HEK293 (cell line): Measurements from ENCODE around the gene ZSCAN5B.

Experiments
- CTCF ChIA-PET: fragments of 350-600 bp; formaldehyde crosslinking; extraction: SDS; loops from one replicate; lab custom pipeline; 2021; ENCODE audit warnings: antibody characterized with exemption; lab: Yijun Ruan, JAX
- POLR2A ChIA-PET: fragments of 300-600 bp; formaldehyde crosslinking; extraction: SDS; loops from one replicate; lab custom pipeline; 2020; ENCODE audit warnings: antibody characterized with exemption, inconsistent platforms; lab: Yijun Ruan, JAX
- H3K27ac ChIP-seq: fragments of 200-500 bp; sonication (Bioruptor generic); 2 replicates; pipeline ENCODE4 v1.5.1; 2014; ENCODE audit warnings: low read depth, low read length, control low read depth, inconsistent platforms; ENCODE audit errors: extremely low read depth
- H3K36me3 ChIP-seq, 2 experiments: fragments of 200-500 bp in 1 of 2; sonication (Bioruptor generic) in 1 of 2; 1 replicate in 1 of 2; 2 replicates in 1 of 2; pipeline ENCODE4 v1.5.1; 2014 to 2017; ENCODE audit warnings: inconsistent platforms in 2 of 2, low read length in 2 of 2; ENCODE audit not compliant: control insufficient read depth in 2 of 2, insufficient read depth in 1 of 2
- H3K4me1 ChIP-seq: fragments of 200-500 bp; sonication (Bioruptor generic); 2 replicates; pipeline ENCODE4 v1.5.1; 2014; ENCODE audit warnings: mild to moderate bottlenecking, low read length, inconsistent platforms; ENCODE audit not compliant: control insufficient read depth, insufficient read depth
- H3K4me3 ChIP-seq: 2 replicates; pipeline ENCODE4 v1.5.1; 2011; ENCODE audit warnings: low read depth, mild to moderate bottlenecking, control low read depth, low read length, moderate library complexity
- H3K9me3 ChIP-seq: fragments of 200-500 bp; sonication (Bioruptor generic); 2 replicates; pipeline ENCODE4 v1.5.1; 2014; ENCODE audit warnings: low read depth, low read length, inconsistent platforms; ENCODE audit not compliant: control insufficient read depth, insufficient read depth
- BCL11B ChIP-seq: fragments of 450-650 bp; formaldehyde crosslinking; IDR thresholded peaks from 2 replicates; pipeline ENCODE4 v1.5.1; 2016; ENCODE audit warnings: low read depth, missing biosample characterization, missing genetic modification characterization
- CTCF ChIP-seq: fragments of 450-650 bp; formaldehyde crosslinking; IDR thresholded peaks from 2 replicates; pipeline ENCODE4 v1.5.1; 2016; ENCODE audit warnings: missing biosample characterization, missing genetic modification characterization
- GFI1B ChIP-seq: fragments of 450-650 bp; formaldehyde crosslinking; IDR thresholded peaks from 2 replicates; pipeline ENCODE4 v1.5.1; 2016; ENCODE audit warnings: missing biosample characterization, missing genetic modification characterization
- GLI4 ChIP-seq: fragments of 450-650 bp; formaldehyde crosslinking; IDR thresholded peaks from 2 replicates; pipeline ENCODE4 v1.5.1; 2016; ENCODE audit warnings: missing biosample characterization, missing genetic modification characterization
- GLIS1 ChIP-seq: fragments of 450-650 bp; formaldehyde crosslinking; IDR thresholded peaks from 2 replicates; pipeline ENCODE4 v1.5.1; 2016; ENCODE audit warnings: missing biosample characterization, missing genetic modification characterization
- KLF8 ChIP-seq: fragments of 450-650 bp; formaldehyde crosslinking; IDR thresholded peaks from 2 replicates; pipeline ENCODE4 v1.5.1; 2016; ENCODE audit warnings: missing biosample characterization, missing genetic modification characterization
- TRIM28 ChIP-seq: IDR thresholded peaks from 2 replicates; pipeline ENCODE4 v1.6.1; 2011; ENCODE audit warnings: low read length, control low read depth, borderline replicate concordance
- ZBTB10 ChIP-seq: fragments of 450-650 bp; formaldehyde crosslinking; IDR thresholded peaks from 2 replicates; pipeline ENCODE4 v1.5.1; 2016; ENCODE audit warnings: missing biosample characterization, missing genetic modification characterization
- ZBTB8A ChIP-seq: fragments of 450-650 bp; formaldehyde crosslinking; IDR thresholded peaks from 2 replicates; pipeline ENCODE4 v1.5.1; 2016; ENCODE audit warnings: missing biosample characterization, missing genetic modification characterization
- ZEB2 ChIP-seq: fragments of 450-650 bp; formaldehyde crosslinking; IDR thresholded peaks from 2 replicates; pipeline ENCODE4 v1.5.1; 2016; ENCODE audit warnings: missing biosample characterization, missing genetic modification characterization
- ZNF184 ChIP-seq: fragments of 450-650 bp; IDR thresholded peaks from 2 replicates; pipeline ENCODE4 v1.5.1; 2018; ENCODE audit warnings: missing biosample characterization, mild to moderate bottlenecking, missing genetic modification characterization
- ZNF202 ChIP-seq: fragments of 450-650 bp; formaldehyde crosslinking; IDR thresholded peaks from 2 replicates; pipeline ENCODE4 v1.5.1; 2016; ENCODE audit warnings: missing biosample characterization, missing genetic modification characterization, borderline replicate concordance
- ZNF350 ChIP-seq: fragments of 450-650 bp; formaldehyde crosslinking; IDR thresholded peaks from 2 replicates; pipeline ENCODE4 v1.5.0; 2017; ENCODE audit warnings: missing biosample characterization, mild to moderate bottlenecking, missing genetic modification characterization
- ZNF394 ChIP-seq: fragments of 450-650 bp; formaldehyde crosslinking; IDR thresholded peaks from 2 replicates; pipeline ENCODE4 v1.5.1; 2016; ENCODE audit warnings: missing biosample characterization, missing genetic modification characterization, mild to moderate bottlenecking, moderate library complexity, borderline replicate concordance
- ZNF404 ChIP-seq: fragments of 450-650 bp; formaldehyde crosslinking; IDR thresholded peaks from 2 replicates; pipeline ENCODE4 v1.5.1; 2017; ENCODE audit warnings: missing biosample characterization, missing genetic modification characterization
- ZNF423 ChIP-seq: fragments of 450-650 bp; formaldehyde crosslinking; IDR thresholded peaks from 2 replicates; pipeline ENCODE4 v1.5.1; 2016; ENCODE audit warnings: missing biosample characterization, missing genetic modification characterization
- ZNF48 ChIP-seq: fragments of 450-650 bp; formaldehyde crosslinking; IDR thresholded peaks from 2 replicates; pipeline ENCODE4 v1.5.1; 2016; ENCODE audit warnings: missing biosample characterization, missing genetic modification characterization
- ZNF610 ChIP-seq: fragments of 450-650 bp; formaldehyde crosslinking; IDR thresholded peaks from 2 replicates; pipeline ENCODE4 v1.5.1; 2016; ENCODE audit warnings: missing biosample characterization, missing genetic modification characterization, borderline replicate concordance
- ZNF660 ChIP-seq: fragments of 450-650 bp; IDR thresholded peaks from 2 replicates; pipeline ENCODE4 v1.5.1; 2018; ENCODE audit warnings: missing biosample characterization, mild to moderate bottlenecking, missing genetic modification characterization
- ZNF707 ChIP-seq: fragments of 450-650 bp; formaldehyde crosslinking; IDR thresholded peaks from 2 replicates; pipeline ENCODE4 v1.5.1; 2016; ENCODE audit warnings: missing biosample characterization, missing genetic modification characterization
- ZNF768 ChIP-seq: fragments of 450-650 bp; formaldehyde crosslinking; IDR thresholded peaks from 2 replicates; pipeline ENCODE4 v1.5.1; 2018; ENCODE audit warnings: missing biosample characterization, mild to moderate bottlenecking, missing genetic modification characterization
- ZNF776 ChIP-seq: fragments of 450-650 bp; formaldehyde crosslinking; IDR thresholded peaks from 2 replicates; pipeline ENCODE4 v1.5.0; 2017; ENCODE audit warnings: missing biosample characterization, missing genetic modification characterization, borderline replicate concordance
- ZNF777 ChIP-seq: fragments of 450-650 bp; formaldehyde crosslinking; IDR thresholded peaks from 2 replicates; pipeline ENCODE4 v1.5.1; 2017; ENCODE audit warnings: missing biosample characterization, missing genetic modification characterization, borderline replicate concordance
- ZNF785 ChIP-seq: fragments of 450-650 bp; formaldehyde crosslinking; IDR thresholded peaks from 2 replicates; pipeline ENCODE4 v1.5.1; 2016; ENCODE audit warnings: missing biosample characterization, missing genetic modification characterization
- TF ChIP-seq, protein P1 (sequence below): fragments of 450-650 bp; formaldehyde crosslinking; IDR thresholded peaks from 2 replicates; pipeline ENCODE4 v1.5.1; 2016; ENCODE audit warnings: missing biosample characterization, missing genetic modification characterization

Gene ZSCAN5B

GRCh38 chr19:56191115-56191514 lies 6.5 kb downstream of the ZSCAN5B start:
- Histone ChIP-seq H3K36me3 (no peaks in the 10 kb centered on the region), H3K9me3 (no peaks in the 10 kb centered on the region), H3K4me3 (no peak overlapping the region), H3K27ac (no peak overlapping the region), H3K4me1 (no peaks in the 10 kb centered on the region)
- ChIA-PET POLR2A (no interaction called here), CTCF (interaction anchor here (0.6 kb wide), 1 partner anchor 67 kb away, joined by 3 read pairs; no protein-coding TSS in a partner anchor)
- TF ChIP-seq ZNF610 (no peak), TRIM28 (no peak), ZNF785 (tag by site-specific recombination) (no peak), ZBTB10 (tag by site-specific recombination) (no peak), ZBTB8A (tag by site-specific recombination) (no peak), ZNF394 (tag by site-specific recombination) (no peak), ZNF184 (no peak), ZEB2 (tag by site-specific recombination) (no peak), BCL11B (no peak), ZNF404 (tag by site-specific recombination) (no peak), ZNF202 (tag by site-specific recombination) (no peak), GLI4 (tag by site-specific recombination) (no peak)
- TF ChIP-seq, protein P1, sequence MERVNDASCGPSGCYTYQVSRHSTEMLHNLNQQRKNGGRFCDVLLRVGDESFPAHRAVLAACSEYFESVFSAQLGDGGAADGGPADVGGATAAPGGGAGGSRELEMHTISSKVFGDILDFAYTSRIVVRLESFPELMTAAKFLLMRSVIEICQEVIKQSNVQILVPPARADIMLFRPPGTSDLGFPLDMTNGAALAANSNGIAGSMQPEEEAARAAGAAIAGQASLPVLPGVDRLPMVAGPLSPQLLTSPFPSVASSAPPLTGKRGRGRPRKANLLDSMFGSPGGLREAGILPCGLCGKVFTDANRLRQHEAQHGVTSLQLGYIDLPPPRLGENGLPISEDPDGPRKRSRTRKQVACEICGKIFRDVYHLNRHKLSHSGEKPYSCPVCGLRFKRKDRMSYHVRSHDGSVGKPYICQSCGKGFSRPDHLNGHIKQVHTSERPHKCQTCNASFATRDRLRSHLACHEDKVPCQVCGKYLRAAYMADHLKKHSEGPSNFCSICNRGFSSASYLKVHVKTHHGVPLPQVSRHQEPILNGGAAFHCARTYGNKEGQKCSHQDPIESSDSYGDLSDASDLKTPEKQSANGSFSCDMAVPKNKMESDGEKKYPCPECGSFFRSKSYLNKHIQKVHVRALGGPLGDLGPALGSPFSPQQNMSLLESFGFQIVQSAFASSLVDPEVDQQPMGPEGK (tag by site-specific recombination), result no peak

GRCh38 chr19:56189785-56190184 lies 7.8 kb downstream of the ZSCAN5B start:
- H3K4me1 ChIP-seq, result no peaks in the 10 kb centered on the region
- TF ChIP-seq ZEB2 (tag by site-specific recombination) (no peak), GLIS1 (no peak), ZBTB8A (tag by site-specific recombination) (no peak)
- POLR2A ChIA-PET, result no interaction called here
- CTCF ChIA-PET, result interaction anchor here (0.6 to 2.0 kb wide), 3 partner anchors 18 to 471 kb away, joined by 4 to 5 read pairs (median 4); no protein-coding TSS in a partner anchor
- H3K9me3 ChIP-seq, result no peaks in the 10 kb centered on the region
- no peak overlapping the region for H3K4me3 ChIP-seq
- H3K27ac ChIP-seq, result no peak overlapping the region
- H3K36me3 ChIP-seq, result no peaks in the 10 kb centered on the region

DNA sequence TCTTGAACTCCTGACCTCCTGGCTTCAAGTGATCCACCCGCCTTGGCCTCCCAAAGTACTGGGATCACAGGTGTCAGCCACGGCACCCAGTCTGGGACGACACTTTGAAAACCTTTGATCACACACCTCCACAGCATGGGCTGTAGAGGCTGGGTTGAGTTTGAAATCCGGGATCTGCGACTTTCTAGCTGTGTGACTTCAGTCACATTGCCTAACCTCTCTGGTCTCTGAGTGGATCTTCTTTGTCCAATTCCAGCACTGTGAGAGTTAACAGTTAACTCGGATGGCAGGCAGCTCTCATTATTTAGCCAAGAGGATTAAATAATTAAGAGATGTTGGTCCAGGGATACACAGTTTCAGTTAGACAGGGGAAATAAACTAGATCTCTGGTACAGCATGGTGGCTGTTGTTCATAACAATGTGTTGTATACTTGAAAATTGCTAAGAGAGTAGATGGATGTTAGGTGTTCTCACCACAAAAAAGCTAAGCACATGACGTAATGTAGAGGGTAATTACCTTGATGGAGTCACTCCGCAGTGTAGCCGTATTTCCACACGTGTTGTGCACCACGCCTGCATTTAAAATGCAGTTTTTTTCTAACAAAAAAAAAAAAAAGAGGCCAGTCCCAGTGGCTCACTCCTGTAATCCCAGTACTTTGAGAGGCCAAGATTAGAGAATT lies 19.9 kb downstream of the ZSCAN5B start:
- no peak overlapping the region for H3K27ac ChIP-seq
- ChIA-PET POLR2A (no interaction called here), CTCF (interaction anchor here (0.6 to 2.9 kb wide), 9 partner anchors 14 to 912 kb away, joined by 3 to 10 read pairs (median 4); no protein-coding TSS in a partner anchor)
- H3K4me1 ChIP-seq, result no peaks in the 10 kb centered on the region
- no peaks in the 10 kb centered on the region for H3K36me3 ChIP-seq
- H3K4me3 ChIP-seq, result no peak overlapping the region
- H3K9me3 ChIP-seq, result no peaks in the 10 kb centered on the region
- TF ChIP-seq ZNF768 (tag by site-specific recombination) (peak; percentile 62; the same call in 1 of the 2 replicates), ZNF350 (no peak), ZNF776 (tag by site-specific recombination) (no peak), ZNF660 (tag by site-specific recombination) (0 out of 2 replicates have a peak, but pooled peaks have one; percentile 20), ZNF48 (tag by site-specific recombination) (no peak), KLF8 (no peak), ZNF423 (tag by site-specific recombination) (no peak), ZNF777 (tag by site-specific recombination) (no peak), ZNF707 (tag by site-specific recombination) (no peak), GFI1B (tag by site-specific recombination) (no peak), CTCF (tag by site-specific recombination) (no peak)
